SK-N-SH (cell line): ENCODE data around the gene OSBPL5.

Source experiments
- CHD2 ChIP-seq: fragments of 150-350 bp; IDR thresholded peaks from 2 replicates; pipeline ENCODE4 v1.6.1; 2018; ENCODE audit warnings: low read length; ENCODE audit not compliant: partially characterized antibody
- EP300 ChIP-seq, 2 experiments: IDR thresholded peaks; 2 replicates each; pipeline versions ENCODE4 v1.4.0 to v1.6.1; 2012; ENCODE audit warnings: borderline replicate concordance in 1 of 2, low read depth in 1 of 2, low read length in 1 of 2
- GABPA ChIP-seq: IDR thresholded peaks from 2 replicates; pipeline ENCODE4 v1.4.0; 2012; ENCODE audit warnings: low read depth, mild to moderate bottlenecking
- POLR2AphosphoS5 ChIP-seq: IDR thresholded peaks from 2 replicates; pipeline ENCODE4 v1.6.1; 2012; ENCODE audit warnings: low read depth, low read length
- SMC3 ChIP-seq: IDR thresholded peaks from 2 replicates; pipeline ENCODE4 v1.6.1; 2012; ENCODE audit warnings: low read depth, low read length, improper control_type of control experiment
- TF ChIP-seq, protein P1 (sequence below): fragments of 200-600 bp; sonication (generic); IDR thresholded peaks from 2 replicates; pipeline ENCODE4 v1.6.1; 2017; ENCODE audit warnings: antibody characterized with exemption, mild to moderate bottlenecking, moderate library complexity
- TF ChIP-seq, protein P2 (sequence below): IDR thresholded peaks from 2 replicates; pipeline ENCODE4 v1.6.1; 2012; ENCODE audit warnings: mild to moderate bottlenecking, low read depth, low read length, moderate library complexity

GRCh38 chr11:3047637-3048036 is 117.5 kb downstream of the OSBPL5 start:
- TF ChIP-seq GABPA (no peak), POLR2AphosphoS5 (no peak), CHD2 (no peak), SMC3 (no peak), EP300 (IDR thresholded peaks at IDR 0.05; ENCODE audit: borderline replicate concordance in 1 of 2, low read depth in 1 of 2, low read length in 1 of 2) (no peak)
- TF ChIP-seq, protein P1, sequence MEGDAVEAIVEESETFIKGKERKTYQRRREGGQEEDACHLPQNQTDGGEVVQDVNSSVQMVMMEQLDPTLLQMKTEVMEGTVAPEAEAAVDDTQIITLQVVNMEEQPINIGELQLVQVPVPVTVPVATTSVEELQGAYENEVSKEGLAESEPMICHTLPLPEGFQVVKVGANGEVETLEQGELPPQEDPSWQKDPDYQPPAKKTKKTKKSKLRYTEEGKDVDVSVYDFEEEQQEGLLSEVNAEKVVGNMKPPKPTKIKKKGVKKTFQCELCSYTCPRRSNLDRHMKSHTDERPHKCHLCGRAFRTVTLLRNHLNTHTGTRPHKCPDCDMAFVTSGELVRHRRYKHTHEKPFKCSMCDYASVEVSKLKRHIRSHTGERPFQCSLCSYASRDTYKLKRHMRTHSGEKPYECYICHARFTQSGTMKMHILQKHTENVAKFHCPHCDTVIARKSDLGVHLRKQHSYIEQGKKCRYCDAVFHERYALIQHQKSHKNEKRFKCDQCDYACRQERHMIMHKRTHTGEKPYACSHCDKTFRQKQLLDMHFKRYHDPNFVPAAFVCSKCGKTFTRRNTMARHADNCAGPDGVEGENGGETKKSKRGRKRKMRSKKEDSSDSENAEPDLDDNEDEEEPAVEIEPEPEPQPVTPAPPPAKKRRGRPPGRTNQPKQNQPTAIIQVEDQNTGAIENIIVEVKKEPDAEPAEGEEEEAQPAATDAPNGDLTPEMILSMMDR, result no peak
- TF ChIP-seq, protein P2, sequence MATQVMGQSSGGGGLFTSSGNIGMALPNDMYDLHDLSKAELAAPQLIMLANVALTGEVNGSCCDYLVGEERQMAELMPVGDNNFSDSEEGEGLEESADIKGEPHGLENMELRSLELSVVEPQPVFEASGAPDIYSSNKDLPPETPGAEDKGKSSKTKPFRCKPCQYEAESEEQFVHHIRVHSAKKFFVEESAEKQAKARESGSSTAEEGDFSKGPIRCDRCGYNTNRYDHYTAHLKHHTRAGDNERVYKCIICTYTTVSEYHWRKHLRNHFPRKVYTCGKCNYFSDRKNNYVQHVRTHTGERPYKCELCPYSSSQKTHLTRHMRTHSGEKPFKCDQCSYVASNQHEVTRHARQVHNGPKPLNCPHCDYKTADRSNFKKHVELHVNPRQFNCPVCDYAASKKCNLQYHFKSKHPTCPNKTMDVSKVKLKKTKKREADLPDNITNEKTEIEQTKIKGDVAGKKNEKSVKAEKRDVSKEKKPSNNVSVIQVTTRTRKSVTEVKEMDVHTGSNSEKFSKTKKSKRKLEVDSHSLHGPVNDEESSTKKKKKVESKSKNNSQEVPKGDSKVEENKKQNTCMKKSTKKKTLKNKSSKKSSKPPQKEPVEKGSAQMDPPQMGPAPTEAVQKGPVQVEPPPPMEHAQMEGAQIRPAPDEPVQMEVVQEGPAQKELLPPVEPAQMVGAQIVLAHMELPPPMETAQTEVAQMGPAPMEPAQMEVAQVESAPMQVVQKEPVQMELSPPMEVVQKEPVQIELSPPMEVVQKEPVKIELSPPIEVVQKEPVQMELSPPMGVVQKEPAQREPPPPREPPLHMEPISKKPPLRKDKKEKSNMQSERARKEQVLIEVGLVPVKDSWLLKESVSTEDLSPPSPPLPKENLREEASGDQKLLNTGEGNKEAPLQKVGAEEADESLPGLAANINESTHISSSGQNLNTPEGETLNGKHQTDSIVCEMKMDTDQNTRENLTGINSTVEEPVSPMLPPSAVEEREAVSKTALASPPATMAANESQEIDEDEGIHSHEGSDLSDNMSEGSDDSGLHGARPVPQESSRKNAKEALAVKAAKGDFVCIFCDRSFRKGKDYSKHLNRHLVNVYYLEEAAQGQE, result no peak
